ENCODE results near the gene FOLR1. TPM values are rescaled to one million over a fixed set of nuclear protein-coding genes. Genes with fewer than 3 reads are reported as not detected.

The FOLR1 gene
- total RNA-seq, 1 experiment from 2014 or later = 7.3 TPM

DNA sequence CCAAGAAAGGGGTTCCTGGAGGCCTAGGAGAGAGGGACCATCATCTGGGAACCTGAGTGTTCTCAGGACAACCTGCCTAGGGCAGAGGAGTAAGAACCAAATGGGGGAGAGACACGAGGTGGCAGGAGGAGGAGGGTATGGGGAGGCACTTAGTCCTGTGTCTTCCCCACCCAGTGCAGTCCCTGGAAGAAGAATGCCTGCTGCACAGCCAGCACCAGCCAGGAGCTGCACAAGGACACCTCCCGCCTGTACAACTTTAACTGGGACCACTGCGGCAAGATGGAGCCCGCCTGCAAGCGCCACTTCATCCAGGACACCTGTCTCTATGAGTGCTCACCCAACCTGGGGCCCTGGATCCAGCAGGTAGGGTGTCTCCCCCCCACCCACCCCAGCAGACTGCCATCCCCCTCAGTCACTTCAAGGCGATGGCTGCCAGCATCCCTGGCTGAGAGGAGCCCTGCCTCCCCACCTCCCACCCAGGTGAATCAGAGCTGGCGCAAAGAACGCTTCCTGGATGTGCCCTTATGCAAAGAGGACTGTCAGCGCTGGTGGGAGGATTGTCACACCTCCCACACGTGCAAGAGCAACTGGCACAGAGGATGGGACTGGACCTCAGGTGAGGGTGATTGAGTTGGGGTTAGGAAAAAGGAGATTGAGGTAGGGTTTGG, 28.9 kb downstream of the FOLR1 start:
- no peak for DNase-seq (ENCODE audit: low read depth)
- in situ Hi-C loops (cut with HindIII; ENCODE audit: low pct_unique_long_range_greater_than_20kb, low sequenced_read_pairs) = no loop called here

DNA sequence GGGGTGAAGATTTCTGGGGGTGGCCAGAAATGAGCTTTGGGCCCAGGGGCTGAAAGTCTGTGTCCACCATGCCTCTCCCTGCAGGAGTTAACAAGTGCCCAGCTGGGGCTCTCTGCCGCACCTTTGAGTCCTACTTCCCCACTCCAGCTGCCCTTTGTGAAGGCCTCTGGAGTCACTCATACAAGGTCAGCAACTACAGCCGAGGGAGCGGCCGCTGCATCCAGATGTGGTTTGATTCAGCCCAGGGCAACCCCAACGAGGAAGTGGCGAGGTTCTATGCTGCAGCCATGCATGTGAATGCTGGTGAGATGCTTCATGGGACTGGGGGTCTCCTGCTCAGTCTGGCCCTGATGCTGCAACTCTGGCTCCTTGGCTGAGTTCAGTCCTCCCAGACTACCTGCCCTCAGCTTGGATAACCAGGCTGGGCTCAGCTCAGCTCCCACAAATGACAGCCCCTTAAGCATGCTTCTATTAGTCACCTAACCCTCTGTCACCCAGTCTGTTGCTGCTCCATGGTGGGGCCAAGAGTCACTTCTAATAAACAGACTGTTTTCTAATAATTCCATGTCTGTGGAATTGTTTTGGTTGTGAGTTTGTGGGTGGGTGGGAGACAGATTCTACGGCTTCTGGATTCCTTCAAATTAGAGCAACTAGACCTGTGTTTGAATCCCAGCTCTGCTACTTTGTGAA, 29.6 kb downstream of the FOLR1 start:
- no peak for DNase-seq (ENCODE audit: low read depth)
- in situ Hi-C loops (cut with HindIII; ENCODE audit: low pct_unique_long_range_greater_than_20kb, low sequenced_read_pairs) = no loop called here

DNA sequence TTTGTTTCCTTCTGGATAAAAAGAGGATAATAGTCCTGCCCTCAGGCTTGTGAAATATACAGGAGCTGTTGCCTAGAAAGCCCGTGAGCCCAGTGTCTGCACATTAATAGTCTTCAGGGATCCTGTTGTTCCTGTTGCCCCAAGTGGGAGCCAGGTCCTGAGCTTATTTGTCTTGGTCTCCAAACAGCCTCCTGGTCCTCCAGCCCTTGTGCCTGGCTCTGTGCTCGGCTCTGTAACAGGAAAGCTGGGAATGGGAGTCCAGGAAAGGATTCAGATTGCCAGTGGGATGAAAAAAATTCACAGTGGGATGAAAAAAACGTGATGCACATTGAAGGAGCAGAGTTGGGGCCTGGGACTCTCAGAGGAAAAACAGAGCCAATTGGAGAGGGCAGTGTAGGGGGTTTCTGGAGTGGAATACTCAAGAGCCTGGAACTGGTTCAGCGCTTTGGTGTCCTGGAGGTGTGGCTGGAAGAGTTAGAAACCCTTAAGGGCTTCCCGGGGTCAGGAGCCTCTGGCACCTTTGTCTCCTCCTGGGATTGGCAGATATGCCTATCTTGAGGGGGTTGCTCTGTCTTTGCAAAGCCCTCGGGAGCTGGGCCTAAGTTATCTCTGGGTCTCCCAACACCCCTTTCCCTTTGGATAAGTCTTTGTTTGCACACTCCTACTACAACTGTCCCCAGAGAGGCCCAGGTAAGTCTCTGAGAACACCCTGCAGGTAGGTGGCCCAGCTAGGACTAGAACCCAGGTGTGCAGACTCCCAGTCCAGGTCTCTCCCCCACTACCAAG, 30.4 kb downstream of the FOLR1 start:
- in situ Hi-C loops (cut with HindIII; ENCODE audit: low pct_unique_long_range_greater_than_20kb, low sequenced_read_pairs) = no loop called here
- no peak for DNase-seq (ENCODE audit: low read depth)

DNA sequence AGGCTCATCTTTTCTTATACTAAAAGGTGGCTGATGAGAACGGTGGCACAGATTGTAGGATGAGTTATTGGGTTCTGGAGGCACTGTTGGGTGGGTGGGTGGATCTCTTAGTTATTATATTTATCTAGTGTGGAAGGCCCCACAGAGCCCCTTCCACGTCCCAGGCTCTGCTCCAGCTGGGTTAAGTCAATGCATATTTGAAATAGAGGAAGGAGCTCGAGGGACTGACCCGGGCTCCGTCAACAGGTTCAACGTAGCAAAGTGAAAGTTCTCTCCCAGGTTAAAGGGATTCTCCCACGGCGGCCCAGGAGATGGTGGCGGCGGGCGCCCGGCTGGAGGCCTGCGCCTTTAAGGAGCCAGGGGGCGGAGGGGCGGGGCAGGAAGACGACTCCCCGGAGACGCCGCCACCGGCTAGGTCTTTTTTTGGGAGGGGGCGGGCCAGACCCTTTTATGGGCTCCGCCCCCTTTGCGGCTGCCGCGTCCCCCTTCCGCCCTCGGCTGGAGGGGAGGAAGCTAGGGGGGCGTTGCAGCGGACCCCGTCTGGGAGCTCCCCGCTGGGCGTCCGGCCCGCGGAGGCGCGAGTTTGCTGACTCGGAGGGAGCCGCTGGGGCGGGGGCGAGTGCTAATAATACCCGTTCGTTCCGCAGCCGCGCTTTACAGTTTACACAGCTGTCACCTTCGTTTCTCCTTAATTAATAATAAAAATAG, 31.1 kb downstream of the FOLR1 start:
- DNase-seq (ENCODE audit: low read depth) = peak; percentile 95
- in situ Hi-C loops (cut with HindIII; ENCODE audit: low pct_unique_long_range_greater_than_20kb, low sequenced_read_pairs) = no loop called here

DNA sequence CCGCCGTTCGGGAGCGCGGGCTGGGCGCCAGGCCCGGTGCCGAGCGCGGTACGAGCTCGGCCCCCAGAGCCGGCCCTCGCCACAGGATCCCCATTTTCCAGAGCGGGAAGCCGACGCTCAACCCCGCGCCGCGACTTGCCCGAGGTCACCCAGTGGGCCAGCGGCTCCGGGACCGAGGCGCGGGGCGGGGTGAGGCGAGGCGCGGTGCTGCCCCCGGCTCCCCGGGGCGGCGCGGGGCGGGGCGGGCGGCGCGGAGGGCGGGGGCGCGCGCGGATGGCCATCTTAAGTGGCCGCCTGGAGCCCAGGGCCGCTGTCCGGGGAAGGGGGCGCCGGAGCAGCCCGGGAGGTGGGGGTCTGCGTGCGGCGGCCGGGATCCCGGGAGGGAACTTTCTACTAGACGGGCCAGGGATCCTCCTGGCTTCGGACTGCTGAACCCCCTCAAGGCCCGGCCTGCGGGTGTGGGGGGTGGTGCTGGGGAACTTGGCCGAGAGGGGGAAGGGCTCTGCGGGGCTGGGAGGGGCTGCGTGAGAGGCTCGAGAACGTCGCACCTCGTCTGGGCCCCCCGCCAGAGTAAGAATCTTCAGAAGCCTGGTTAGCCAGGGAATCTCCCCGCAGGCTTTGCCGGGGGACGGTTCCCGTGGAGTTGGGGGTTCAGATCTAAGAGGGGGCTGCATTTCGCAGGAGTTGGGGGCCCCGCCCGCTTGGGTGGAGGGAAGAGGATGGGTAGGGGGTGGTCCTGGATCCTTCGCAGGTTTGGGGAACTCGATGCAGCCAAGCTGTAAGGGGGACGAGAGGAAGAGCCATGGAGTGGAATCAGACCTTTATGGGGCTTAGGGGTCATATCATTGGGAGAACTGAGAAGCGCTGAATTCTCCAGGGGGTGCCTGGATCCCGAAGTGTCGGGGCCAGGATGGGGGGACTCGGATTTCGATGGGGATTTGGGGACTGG, 31.9 kb downstream of the FOLR1 start:
- in situ Hi-C loops (cut with HindIII; ENCODE audit: low pct_unique_long_range_greater_than_20kb, low sequenced_read_pairs) = no loop called here
- DNase-seq (ENCODE audit: low read depth) = peak; percentile 70

DNA sequence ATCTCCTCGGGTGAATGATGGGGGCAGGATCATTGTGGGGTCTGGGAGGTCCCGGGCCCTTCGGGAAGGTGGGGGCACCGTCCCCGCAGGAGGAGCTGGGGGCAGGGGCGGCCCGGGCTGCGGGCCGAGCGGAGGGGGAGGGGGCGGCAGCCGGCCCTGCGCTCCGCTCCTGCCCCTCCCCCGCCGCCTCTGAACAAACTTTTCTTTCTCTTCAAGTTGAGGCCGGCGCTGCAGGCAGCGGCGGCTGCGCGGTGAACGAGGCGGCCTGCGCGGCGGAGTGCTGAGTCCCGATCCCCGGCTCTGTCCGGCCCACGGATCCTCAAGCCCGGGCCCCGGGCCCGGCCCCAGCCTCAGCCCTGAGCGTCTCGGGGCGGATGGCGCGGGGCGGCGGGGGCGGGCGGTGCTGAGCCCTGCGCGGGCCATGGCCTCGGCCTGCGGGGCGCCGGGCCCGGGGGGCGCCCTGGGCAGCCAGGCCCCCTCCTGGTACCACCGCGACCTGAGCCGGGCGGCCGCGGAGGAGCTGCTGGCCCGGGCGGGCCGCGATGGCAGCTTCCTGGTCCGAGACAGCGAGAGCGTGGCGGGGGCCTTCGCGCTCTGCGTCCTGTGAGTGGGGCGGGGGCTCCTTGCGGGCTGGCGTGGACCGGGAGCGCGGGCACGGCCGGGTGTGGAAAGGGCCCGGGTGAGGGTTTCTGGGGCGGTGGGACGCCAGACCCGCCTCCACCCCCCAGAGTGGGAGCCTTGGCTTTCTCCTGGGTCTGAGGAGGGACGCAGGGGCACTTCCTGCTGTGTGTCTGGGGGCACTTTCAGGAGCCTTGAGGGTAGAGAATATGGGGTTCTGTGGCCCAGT, 32.8 kb downstream of the FOLR1 start, which contains the start of gene INPPL1:
INPPL1 (plus strand) TSS at position 204 of the 847 bp plus-strand sequence; CDS start at position 422, 218 bp downstream.
- DNase-seq (ENCODE audit: low read depth) = no peak
- in situ Hi-C loops (cut with HindIII; ENCODE audit: low pct_unique_long_range_greater_than_20kb, low sequenced_read_pairs) = no loop called here

DNA sequence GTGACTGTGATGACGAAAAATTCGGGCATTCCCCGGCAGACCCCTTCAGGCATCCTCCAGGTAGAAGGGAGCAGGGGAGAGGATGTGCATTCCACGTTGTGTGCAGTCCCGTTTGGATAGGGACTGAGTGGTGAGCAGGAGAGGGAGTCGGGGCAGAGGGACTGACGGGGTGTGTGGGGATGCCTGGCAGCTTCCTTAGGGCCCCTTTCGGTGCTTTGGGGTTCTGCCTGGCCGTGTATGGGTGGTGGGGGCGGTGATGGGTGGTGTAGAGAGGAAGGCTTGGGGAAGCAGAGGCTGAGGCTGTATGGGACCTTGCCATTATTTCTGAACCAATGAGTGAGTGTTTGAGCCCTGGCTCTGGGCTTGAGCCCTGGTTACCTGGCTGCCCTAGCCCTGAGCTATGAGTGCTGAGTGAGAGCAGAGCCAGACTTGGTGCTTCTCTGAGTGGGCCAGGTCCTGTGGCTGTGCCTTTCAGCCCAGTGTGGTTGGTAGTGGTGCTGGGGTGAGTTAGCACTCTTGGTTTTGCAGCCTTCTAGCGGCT, 33.5 kb downstream of the FOLR1 start:
- in situ Hi-C loops (cut with HindIII; ENCODE audit: low pct_unique_long_range_greater_than_20kb, low sequenced_read_pairs) = no loop called here
- no peak for DNase-seq (ENCODE audit: low read depth)

DNA sequence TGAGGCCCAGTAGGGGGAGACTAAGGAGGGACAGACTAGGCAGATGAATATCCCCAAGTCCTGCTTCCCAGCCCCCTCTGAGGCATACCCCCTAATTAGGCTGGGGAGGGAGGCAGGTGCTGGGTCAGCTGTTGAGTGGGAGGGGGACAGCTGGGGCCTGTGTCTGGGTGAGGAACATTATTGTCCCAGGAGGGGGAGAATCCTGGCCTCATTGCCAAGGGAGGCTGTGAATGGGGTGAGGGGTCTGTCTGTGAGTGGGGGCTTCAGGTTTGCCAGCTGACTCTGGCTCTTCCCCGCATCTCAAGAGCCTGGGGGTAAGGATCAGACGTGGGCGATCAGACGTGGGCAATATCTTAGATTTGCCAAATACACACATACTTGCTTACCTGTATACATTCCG, 34.8 kb downstream of the FOLR1 start:
- in situ Hi-C loops (cut with HindIII; ENCODE audit: low pct_unique_long_range_greater_than_20kb, low sequenced_read_pairs) = no loop called here
- no peak for DNase-seq (ENCODE audit: low read depth)

DNA sequence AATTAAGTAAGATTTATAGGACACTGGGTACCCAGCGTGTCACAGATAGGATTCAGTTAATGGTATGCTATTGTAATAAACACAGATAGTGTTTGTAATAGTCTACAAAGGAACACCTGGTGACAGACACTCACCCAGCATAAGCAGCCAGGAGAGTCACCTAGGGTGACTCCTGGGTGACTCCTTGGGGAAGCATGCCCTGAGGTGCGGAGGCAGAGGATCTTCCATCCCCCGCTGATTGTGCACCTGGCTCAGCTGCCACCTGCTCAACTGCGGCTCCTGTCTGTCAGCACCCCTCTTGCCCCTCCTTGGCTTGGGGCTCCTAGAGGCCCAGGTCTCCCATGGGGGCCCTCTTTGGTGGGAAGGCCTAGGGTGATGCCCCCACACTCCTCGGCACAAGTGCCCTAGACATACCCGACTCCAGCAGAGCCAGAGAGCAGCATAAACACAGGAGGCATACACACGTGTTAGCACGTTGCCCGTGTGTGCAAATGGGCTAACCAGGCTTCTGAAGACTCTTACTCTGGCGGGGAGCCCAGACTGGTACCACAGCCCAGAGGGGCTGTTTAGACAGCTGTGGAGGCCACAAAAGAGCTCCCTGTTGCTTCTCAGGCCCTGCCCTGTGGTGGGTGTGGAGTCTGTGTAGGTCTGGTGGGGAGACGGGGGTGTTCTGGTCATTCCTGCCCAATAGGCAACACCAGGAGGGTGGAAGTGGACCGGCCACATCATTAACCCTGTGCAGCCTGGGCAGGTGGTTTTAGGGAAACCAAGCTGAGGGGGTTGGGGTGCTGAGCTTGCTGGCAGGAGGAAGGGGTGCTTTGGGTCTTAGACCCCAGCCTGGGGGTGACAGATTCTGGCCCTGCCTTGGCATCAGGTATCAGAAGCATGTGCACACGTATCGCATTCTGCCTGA, 35.6 kb downstream of the FOLR1 start:
- DNase-seq (ENCODE audit: low read depth) = no peak
- in situ Hi-C loops (cut with HindIII; ENCODE audit: low pct_unique_long_range_greater_than_20kb, low sequenced_read_pairs) = no loop called here

DNA sequence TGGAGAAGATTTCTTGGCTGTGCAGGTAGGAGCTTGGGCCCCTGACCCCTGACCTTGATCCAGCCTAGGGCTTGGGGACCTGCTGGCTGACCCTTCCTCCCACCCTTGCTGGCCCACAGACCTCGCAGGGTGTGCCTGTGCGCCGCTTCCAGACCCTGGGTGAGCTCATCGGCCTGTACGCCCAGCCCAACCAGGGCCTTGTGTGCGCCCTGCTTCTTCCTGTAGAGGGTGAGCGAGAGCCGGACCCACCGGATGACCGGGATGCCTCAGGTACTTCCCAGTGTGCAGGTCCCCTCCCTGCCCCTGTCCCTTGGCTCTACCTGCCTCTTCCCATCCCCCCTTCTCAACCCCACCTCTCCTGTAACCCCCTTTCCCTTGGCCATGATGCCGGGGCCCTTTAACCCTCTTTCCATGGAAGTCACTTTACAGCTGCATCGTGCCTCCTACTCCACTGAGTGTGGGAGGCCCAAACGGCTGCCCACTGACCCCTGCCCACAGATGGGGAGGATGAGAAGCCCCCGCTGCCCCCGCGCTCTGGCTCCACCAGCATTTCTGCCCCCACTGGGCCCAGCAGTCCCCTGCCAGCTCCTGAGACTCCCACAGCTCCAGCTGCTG, 36.4 kb downstream of the FOLR1 start:
- in situ Hi-C loops (cut with HindIII; ENCODE audit: low pct_unique_long_range_greater_than_20kb, low sequenced_read_pairs) = no loop called here
- DNase-seq (ENCODE audit: low read depth) = no peak

DNA sequence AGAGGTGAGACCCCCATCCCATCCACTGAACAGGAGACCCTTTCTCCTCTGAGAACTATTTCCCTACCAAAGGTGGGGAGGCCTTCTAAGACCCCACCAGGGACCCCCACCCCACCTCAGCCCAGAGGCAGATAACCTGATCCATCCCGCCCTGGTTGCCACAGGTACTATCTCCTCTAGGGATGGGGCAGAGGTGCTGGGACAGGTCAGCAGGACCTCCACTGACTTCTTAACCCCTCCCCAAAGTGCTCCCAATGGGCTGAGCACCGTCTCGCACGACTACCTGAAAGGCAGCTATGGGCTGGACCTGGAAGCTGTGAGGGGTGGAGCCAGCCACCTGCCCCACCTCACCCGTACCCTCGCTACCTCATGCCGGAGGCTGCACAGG, 36.9 kb downstream of the FOLR1 start:
- DNase-seq (ENCODE audit: low read depth) = no peak
- in situ Hi-C loops (cut with HindIII; ENCODE audit: low pct_unique_long_range_greater_than_20kb, low sequenced_read_pairs) = no loop called here

DNA sequence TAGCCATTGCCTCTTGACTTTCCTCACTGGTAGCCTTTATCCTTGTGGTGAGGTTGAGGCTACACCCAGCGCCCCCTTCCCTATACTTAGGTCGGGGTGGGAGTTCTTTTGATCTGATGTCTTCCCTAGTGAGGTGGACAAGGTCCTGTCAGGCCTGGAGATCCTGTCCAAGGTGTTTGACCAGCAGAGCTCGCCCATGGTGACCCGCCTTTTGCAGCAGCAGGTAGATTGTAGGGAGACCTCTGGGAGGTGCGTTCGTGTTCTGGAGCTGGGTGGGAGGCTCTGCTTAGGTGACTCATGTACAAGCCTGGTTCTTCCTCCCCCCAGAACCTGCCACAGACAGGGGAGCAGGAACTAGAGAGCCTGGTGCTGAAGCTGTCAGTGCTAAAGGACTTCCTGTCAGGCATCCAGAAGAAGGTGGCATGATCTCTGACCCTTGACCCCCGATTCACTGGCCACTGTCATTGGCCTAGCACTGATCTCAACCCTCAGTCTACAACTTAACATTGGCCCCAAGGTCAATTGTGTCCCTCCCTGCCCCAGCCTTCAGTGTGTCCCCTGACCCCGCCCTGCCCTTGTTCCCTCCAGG, 37.5 kb downstream of the FOLR1 start:
- DNase-seq (ENCODE audit: low read depth) = no peak
- in situ Hi-C loops (cut with HindIII; ENCODE audit: low pct_unique_long_range_greater_than_20kb, low sequenced_read_pairs) = no loop called here

DNA sequence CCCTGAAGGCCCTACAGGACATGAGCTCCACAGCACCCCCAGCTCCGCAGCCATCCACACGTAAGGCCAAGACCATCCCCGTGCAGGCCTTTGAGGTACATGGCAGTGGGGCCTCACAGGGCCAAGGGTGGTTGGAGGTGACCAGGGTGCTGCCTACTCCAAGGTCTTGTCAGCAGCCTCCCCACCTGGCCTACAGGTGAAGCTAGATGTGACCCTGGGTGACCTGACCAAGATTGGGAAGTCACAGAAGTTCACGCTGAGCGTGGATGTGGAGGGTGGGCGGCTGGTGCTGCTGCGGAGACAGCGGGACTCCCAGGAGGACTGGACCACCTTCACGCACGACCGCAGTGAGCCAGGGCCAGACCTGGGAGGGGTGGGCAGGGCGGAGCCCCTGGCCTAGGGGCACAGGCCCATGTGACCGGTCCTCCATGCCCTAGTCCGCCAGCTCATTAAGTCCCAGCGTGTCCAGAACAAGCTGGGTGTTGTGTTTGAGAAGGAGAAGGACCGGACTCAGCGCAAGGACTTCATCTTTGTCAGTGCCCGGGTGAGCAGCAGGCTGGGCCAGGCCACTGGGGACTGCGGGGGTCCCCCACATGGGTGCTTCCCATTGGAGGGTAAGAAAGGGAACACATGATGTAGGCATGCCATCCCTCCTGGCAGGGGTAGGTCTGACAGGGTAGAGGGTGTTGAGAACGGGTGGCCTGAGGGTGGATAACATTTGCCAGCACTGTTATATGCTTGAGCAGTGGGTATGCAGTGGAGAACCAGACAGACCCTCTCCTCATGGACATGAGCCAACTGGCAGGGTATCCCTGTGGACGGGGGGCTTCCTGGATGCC, 38.2 kb downstream of the FOLR1 start:
- in situ Hi-C loops (cut with HindIII; ENCODE audit: low pct_unique_long_range_greater_than_20kb, low sequenced_read_pairs) = no loop called here
- no peak for DNase-seq (ENCODE audit: low read depth)

DNA sequence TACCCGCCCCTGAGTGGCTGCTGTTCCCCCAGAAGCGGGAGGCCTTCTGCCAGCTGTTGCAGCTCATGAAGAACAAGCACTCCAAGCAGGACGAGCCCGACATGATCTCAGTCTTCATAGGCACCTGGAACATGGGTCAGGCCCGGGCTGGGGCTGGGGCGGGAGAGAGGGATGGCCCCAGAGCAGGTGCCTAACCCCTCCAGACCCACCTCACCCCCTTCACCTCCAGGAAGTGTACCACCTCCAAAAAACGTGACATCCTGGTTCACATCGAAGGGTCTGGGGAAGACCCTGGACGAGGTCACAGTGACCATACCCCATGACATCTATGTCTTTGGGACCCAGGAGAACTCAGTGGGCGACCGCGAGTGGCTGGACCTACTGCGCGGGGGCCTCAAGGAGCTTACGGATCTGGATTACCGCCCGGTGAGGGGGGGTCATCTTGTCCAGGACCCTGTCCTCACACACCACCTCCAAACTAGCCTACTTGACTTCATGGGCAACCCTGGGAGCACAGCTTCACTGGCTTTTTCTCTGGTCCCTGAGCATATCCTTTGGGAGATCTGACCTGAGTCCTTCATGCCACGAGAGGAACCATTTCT, 38.9 kb downstream of the FOLR1 start:
- DNase-seq (ENCODE audit: low read depth) = no peak
- in situ Hi-C loops (cut with HindIII; ENCODE audit: low pct_unique_long_range_greater_than_20kb, low sequenced_read_pairs) = no loop called here

Data from Caki2 (cell line).